Measurements from ENCODE around the gene TRABD2A. TPM values are rescaled to one million over a fixed set of nuclear protein-coding genes. Genes with fewer than 3 reads are reported as not detected.

The TRABD2A gene
- polyA plus RNA-seq, 1 donor (not counting 4 experiments of a cell fraction or from before 2014, with no cell fraction given) = 0.54 TPM

DNA sequence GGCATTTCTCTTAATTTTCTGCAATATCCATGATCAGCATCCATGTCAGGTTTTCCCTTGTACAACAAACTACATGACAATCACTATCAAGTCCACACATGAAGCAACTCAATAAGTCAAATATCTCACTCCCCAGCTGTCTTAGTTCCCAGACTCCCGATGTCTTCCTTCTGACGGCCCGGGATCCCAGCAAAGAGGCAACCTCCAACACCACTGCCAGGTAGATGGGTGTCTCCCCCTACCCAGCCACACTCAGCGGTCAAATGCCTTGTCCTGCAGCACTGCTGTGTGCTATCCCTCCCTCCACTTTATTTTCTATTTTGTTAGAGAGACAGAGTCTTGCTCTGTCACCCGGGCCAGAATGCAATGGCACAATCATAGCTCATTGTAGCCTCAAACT, 23.3 kb downstream of the TRABD2A start:
- dilution Hi-C loops (cut with MboI; ENCODE audit: extremely low pct_ligation_motif_present, low sequenced_read_pairs) = no loop called here
- Histone ChIP-seq H4K20me1 (ENCODE audit: control insufficient read depth, extremely low read depth, insufficient read depth, low read length) (no peaks in the 10 kb centered on the region), H3K27ac (ENCODE audit: control insufficient read depth, insufficient read depth, low read length) (no peak overlapping the region), H3K4me3 (ENCODE audit: control insufficient read depth in 2 of 3, extremely low read depth in 1 of 3, insufficient read depth in 2 of 3, low read depth in 1 of 3, low read length in 3 of 3) (no peak overlapping the region), H3K36me3 (ENCODE audit: control insufficient read depth in 2 of 2, extremely low read depth in 1 of 2, insufficient read depth in 2 of 2, low read length in 2 of 2) (no peaks in the 10 kb centered on the region), H3K4me2 (ENCODE audit: control insufficient read depth, extremely low read depth, insufficient read depth, low read depth, low read length) (no peak overlapping the region), H3K79me2 (ENCODE audit: control insufficient read depth, insufficient read depth, low read length) (no peaks in the 10 kb centered on the region), H3K4me1 (ENCODE audit: control insufficient read depth, extremely low read depth, insufficient read depth, low read length) (no peaks in the 10 kb centered on the region), H3K9me3 (ENCODE audit: control insufficient read depth, low read depth, low read length) (no peaks in the 10 kb centered on the region), H3K9ac (ENCODE audit: control insufficient read depth, extremely low read depth, insufficient read depth, low read length) (no peak overlapping the region), H3K27me3 (ENCODE audit: control insufficient read depth, extremely low read depth, insufficient read depth, low read length) (peaks cover 8% of the 10 kb centered on the region), H3K9me1 (ENCODE audit: control insufficient read depth, extremely low read depth, insufficient read depth, low read length) (no peaks in the 10 kb centered on the region), H2AFZ (ENCODE audit: control insufficient read depth, low read length) (no peak overlapping the region)
- FAIRE-seq = no peak
- DNase-seq (ENCODE audit: low read depth, low spot score) = no peak
- TF ChIP-seq, protein P1, sequence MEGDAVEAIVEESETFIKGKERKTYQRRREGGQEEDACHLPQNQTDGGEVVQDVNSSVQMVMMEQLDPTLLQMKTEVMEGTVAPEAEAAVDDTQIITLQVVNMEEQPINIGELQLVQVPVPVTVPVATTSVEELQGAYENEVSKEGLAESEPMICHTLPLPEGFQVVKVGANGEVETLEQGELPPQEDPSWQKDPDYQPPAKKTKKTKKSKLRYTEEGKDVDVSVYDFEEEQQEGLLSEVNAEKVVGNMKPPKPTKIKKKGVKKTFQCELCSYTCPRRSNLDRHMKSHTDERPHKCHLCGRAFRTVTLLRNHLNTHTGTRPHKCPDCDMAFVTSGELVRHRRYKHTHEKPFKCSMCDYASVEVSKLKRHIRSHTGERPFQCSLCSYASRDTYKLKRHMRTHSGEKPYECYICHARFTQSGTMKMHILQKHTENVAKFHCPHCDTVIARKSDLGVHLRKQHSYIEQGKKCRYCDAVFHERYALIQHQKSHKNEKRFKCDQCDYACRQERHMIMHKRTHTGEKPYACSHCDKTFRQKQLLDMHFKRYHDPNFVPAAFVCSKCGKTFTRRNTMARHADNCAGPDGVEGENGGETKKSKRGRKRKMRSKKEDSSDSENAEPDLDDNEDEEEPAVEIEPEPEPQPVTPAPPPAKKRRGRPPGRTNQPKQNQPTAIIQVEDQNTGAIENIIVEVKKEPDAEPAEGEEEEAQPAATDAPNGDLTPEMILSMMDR (optimal IDR thresholded peaks at IDR 0.05 in 1 of 3, IDR thresholded peaks at IDR 0.05 in 1 of 3, conservative IDR thresholded peaks at IDR 0.05 in 1 of 3; ENCODE audit: extremely low read depth in 1 of 3, insufficient read depth in 2 of 3, low read length in 3 of 3) = no peak
- TF ChIP-seq EZH2 (IDR thresholded peaks at IDR 0.05; ENCODE audit: low read length) = no peak

DNA sequence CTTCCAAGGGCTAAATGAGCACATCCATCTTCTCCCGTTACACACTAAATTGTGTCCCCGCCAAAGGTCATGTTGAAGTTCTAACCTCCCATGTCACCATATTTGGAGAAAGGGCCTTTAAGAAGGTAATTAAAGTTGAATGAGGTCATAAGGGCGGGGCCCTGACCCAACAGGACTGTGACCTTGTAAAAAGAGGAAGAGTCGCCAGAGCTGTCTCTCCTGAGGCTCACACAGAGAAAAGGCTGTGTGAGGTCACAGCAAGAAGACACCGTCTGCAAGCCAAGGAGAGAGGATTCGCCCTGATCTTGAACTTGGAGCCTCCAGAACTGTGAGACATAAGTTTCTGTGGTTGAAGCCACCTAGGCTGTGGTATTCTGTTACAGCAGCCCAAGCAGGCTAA, 24.1 kb downstream of the TRABD2A start:
- Histone ChIP-seq H3K4me3 (ENCODE audit: control insufficient read depth in 2 of 3, extremely low read depth in 1 of 3, insufficient read depth in 2 of 3, low read depth in 1 of 3, low read length in 3 of 3) (no peak overlapping the region), H2AFZ (ENCODE audit: control insufficient read depth, low read length) (no peak overlapping the region), H3K36me3 (ENCODE audit: control insufficient read depth in 2 of 2, extremely low read depth in 1 of 2, insufficient read depth in 2 of 2, low read length in 2 of 2) (no peaks in the 10 kb centered on the region), H4K20me1 (ENCODE audit: control insufficient read depth, extremely low read depth, insufficient read depth, low read length) (no peaks in the 10 kb centered on the region), H3K4me1 (ENCODE audit: control insufficient read depth, extremely low read depth, insufficient read depth, low read length) (no peaks in the 10 kb centered on the region), H3K79me2 (ENCODE audit: control insufficient read depth, insufficient read depth, low read length) (no peaks in the 10 kb centered on the region), H3K9me1 (ENCODE audit: control insufficient read depth, extremely low read depth, insufficient read depth, low read length) (no peaks in the 10 kb centered on the region), H3K9ac (ENCODE audit: control insufficient read depth, extremely low read depth, insufficient read depth, low read length) (no peak overlapping the region), H3K4me2 (ENCODE audit: control insufficient read depth, extremely low read depth, insufficient read depth, low read depth, low read length) (no peak overlapping the region), H3K27me3 (ENCODE audit: control insufficient read depth, extremely low read depth, insufficient read depth, low read length) (peaks cover 5% of the 10 kb centered on the region), H3K27ac (ENCODE audit: control insufficient read depth, insufficient read depth, low read length) (no peak overlapping the region), H3K9me3 (ENCODE audit: control insufficient read depth, low read depth, low read length) (no peaks in the 10 kb centered on the region)
- no peak for FAIRE-seq
- DNase-seq (ENCODE audit: low read depth, low spot score) = no peak
- TF ChIP-seq, protein P1 (optimal IDR thresholded peaks at IDR 0.05 in 1 of 3, IDR thresholded peaks at IDR 0.05 in 1 of 3, conservative IDR thresholded peaks at IDR 0.05 in 1 of 3; ENCODE audit: extremely low read depth in 1 of 3, insufficient read depth in 2 of 3, low read length in 3 of 3) = no peak
- no peak for TF ChIP-seq EZH2 (IDR thresholded peaks at IDR 0.05; ENCODE audit: low read length)
- dilution Hi-C loops (cut with MboI; ENCODE audit: extremely low pct_ligation_motif_present, low sequenced_read_pairs) = no loop called here

Measured in keratinocyte (primary cell).